Vagina (tissue), 2 donors: ENCODE results near the gene ITGAL.

Experiments used
- POLR2A ChIP-seq, 2 donors: fragments of 450-650 bp; IDR thresholded peaks; one replicate each; pipeline ENCODE4 v1.6.1; 2017; ENCODE audit warnings: antibody characterized with exemption in 2 of 2, mild to moderate bottlenecking in 2 of 2, moderate library complexity in 2 of 2
- TF ChIP-seq, protein P1 (sequence below), 3 experiments: fragments of 450-650 bp in 2 of 3; fragments of 200-600 bp in 1 of 3; sonication (generic) in 1 of 3; IDR thresholded peaks; one replicate each; pipeline ENCODE4 v1.5.1; 2017 to 2019; ENCODE audit warnings: antibody characterized with exemption in 3 of 3, mild to moderate bottlenecking in 2 of 3, moderate library complexity in 2 of 3

- TF ChIP-seq POLR2A (IDR thresholded peaks at IDR 0.05): no peak
- TF ChIP-seq, protein P1, sequence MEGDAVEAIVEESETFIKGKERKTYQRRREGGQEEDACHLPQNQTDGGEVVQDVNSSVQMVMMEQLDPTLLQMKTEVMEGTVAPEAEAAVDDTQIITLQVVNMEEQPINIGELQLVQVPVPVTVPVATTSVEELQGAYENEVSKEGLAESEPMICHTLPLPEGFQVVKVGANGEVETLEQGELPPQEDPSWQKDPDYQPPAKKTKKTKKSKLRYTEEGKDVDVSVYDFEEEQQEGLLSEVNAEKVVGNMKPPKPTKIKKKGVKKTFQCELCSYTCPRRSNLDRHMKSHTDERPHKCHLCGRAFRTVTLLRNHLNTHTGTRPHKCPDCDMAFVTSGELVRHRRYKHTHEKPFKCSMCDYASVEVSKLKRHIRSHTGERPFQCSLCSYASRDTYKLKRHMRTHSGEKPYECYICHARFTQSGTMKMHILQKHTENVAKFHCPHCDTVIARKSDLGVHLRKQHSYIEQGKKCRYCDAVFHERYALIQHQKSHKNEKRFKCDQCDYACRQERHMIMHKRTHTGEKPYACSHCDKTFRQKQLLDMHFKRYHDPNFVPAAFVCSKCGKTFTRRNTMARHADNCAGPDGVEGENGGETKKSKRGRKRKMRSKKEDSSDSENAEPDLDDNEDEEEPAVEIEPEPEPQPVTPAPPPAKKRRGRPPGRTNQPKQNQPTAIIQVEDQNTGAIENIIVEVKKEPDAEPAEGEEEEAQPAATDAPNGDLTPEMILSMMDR (IDR thresholded peaks at IDR 0.05): no peak
Measured at GRCh38 chr16:30445149-30445407, 27.5 kb upstream of the ITGAL start.
